Prostate gland (tissue), 2 donors: ENCODE results near the gene COG5.
"Not testable (repeated sequence)": the region's sequence is repeated elsewhere in the genome, so short reads cannot be mapped to it uniquely, and the experiment has no call there.

Experiments
- POLR2A ChIP-seq: fragments of 450-650 bp; IDR thresholded peaks from one replicate; pipeline ENCODE4 v1.6.1; 2016; ENCODE audit warnings: antibody characterized with exemption, mild to moderate bottlenecking
- TF ChIP-seq, protein P1 (sequence below), 4 experiments: fragments of 200-600 bp in 2 of 4; fragments of 450-650 bp in 2 of 4; sonication (generic) in 2 of 4; IDR thresholded peaks; 1 replicate in 3 of 4; 2 replicates in 1 of 4; pipeline ENCODE4 v1.5.1; 2016 to 2019; ENCODE audit warnings: antibody characterized with exemption in 4 of 4, mild to moderate bottlenecking in 2 of 4, moderate library complexity in 2 of 4

DNA sequence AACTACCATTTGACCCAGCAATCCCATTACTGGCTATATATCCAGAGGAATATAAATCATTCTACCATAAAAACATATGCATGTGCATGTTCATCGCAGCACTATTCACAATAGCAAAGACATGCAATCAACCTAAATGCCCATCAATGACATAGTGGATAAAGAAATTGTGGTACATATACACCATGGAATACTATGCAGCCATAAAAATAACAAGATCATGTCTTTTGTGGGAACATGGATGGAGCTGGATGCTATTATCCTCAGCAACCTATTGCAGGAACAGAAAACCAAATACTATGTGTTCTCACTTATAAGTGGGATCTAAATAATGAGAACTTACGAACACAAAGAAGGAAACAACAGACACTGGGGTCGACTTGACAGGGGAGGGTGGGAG, 316.9 kb downstream of the COG5 start:
- TF ChIP-seq, protein P1, sequence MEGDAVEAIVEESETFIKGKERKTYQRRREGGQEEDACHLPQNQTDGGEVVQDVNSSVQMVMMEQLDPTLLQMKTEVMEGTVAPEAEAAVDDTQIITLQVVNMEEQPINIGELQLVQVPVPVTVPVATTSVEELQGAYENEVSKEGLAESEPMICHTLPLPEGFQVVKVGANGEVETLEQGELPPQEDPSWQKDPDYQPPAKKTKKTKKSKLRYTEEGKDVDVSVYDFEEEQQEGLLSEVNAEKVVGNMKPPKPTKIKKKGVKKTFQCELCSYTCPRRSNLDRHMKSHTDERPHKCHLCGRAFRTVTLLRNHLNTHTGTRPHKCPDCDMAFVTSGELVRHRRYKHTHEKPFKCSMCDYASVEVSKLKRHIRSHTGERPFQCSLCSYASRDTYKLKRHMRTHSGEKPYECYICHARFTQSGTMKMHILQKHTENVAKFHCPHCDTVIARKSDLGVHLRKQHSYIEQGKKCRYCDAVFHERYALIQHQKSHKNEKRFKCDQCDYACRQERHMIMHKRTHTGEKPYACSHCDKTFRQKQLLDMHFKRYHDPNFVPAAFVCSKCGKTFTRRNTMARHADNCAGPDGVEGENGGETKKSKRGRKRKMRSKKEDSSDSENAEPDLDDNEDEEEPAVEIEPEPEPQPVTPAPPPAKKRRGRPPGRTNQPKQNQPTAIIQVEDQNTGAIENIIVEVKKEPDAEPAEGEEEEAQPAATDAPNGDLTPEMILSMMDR (IDR thresholded peaks at IDR 0.05), result not testable (repeated sequence)
- TF ChIP-seq POLR2A, result not testable (repeated sequence)
